Thyroid gland (tissue), 4 donors: ENCODE results near the gene MAP3K10. TPM values are rescaled to one million over a fixed set of nuclear protein-coding genes. Genes with fewer than 3 reads are reported as not detected.

Experiments
- DNase-seq, 2 donors: peaks; one replicate each; pipeline ENCODE4 v3.0.0-alpha.2; 2019
- H3K27ac ChIP-seq, 3 donors: fragments of 200-600 bp; sonication (generic); 1 replicate in 2 of 3; 2 replicates in 1 of 3; pipeline ENCODE4 v1.5.1; 2016 to 2019; ENCODE audit warnings: mild to moderate bottlenecking in 1 of 3, moderate library complexity in 1 of 3
- H3K27me3 ChIP-seq: fragments of 200-600 bp; sonication (generic); one replicate; pipeline ENCODE4 v1.5.1; 2019
- H3K36me3 ChIP-seq, 2 donors: fragments of 200-600 bp; sonication (generic); one replicate each; pipeline ENCODE4 v1.5.1; 2016 to 2019
- H3K4me1 ChIP-seq, 2 donors: fragments of 200-600 bp; sonication (generic); one replicate each; pipeline ENCODE4 v1.5.1; 2017 to 2019
- H3K4me3 ChIP-seq, 3 donors: fragments of 200-600 bp; sonication (generic); replicated peaks in 1 of 3; 1 replicate in 2 of 3; 2 replicates in 1 of 3; pipeline ENCODE4 v1.5.1; 2016; ENCODE audit warnings: mild to moderate bottlenecking in 1 of 3
- H3K9me3 ChIP-seq: fragments of 200-600 bp; sonication (generic); one replicate; pipeline ENCODE4 v1.5.1; 2017
- POLR2A ChIP-seq, 2 donors: fragments of 450-650 bp; IDR thresholded peaks; one replicate each; pipeline ENCODE4 v1.6.1; 2017; ENCODE audit warnings: antibody characterized with exemption in 2 of 2, mild to moderate bottlenecking in 2 of 2, moderate library complexity in 1 of 2
- WGBS, 2 donors: methylation state at CpG; one replicate each; pipeline ENCODE4 v1.1.5; 2017; 5-methylcytosine and 5-hydroxymethylcytosine counted together
- intact Hi-C: fragments of 100-400 bp; cut with DNase I; formaldehyde crosslinking; loops from one replicate; pipeline ENCODE4 v1.15.1; 2023
- total RNA-seq, 4 donors: library from RNA; depleted of rRNA; stranded (reverse); fragments of >200 nt; gene quantifications; one replicate each; pipeline ENCODE4 v1.2.3, GENCODE V29; 2016
- TF ChIP-seq, protein P1 (sequence below), 6 experiments: fragments of 200-600 bp in 3 of 6; fragments of 450-650 bp in 3 of 6; sonication (generic) in 3 of 6; IDR thresholded peaks; one replicate each; pipeline ENCODE4 v1.5.1; 2016 to 2019; ENCODE audit warnings: antibody characterized with exemption in 6 of 6, mild to moderate bottlenecking in 2 of 6, inconsistent platforms in 1 of 6, moderate library complexity in 1 of 6

The MAP3K10 gene
- total RNA-seq, 4 donors from 2014 or later, result 9.1 to 19.6 (median 15.9) TPM

DNA sequence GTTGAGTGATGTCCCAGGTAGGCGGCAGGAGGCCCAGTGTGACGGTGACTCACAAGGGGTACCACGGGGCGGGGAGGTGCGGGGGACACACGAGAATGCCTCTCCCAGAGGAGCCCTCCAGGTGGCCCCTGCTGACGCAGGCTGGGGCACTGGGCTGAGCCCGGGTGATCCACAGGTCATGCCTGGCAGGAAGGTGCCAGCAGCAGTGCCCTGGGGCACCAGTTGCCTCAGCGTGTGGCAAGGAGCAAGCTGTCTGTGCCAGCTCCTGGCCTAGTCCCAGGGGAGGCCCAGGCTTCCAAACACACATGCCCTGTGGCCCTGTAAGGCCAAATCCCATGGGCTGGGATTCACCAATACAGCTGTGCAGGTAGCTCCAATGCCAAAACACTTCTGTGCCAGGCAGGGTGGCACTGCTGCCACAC is 65.9 kb downstream of the MAP3K10 start:
- Histone ChIP-seq H3K9me3 (no peaks in the 10 kb centered on the region), H3K27me3 (no peaks in the 10 kb centered on the region), H3K36me3 (peaks cover 17 to 21% of the 10 kb centered on the region in 2 donors), H3K4me3 (no peak overlapping the region), H3K4me1 (peaks cover 58 to 74% of the 10 kb centered on the region in 2 donors), H3K27ac (peak overlapping the region; percentile 80 to 94 (median 93))
- TF ChIP-seq POLR2A (IDR thresholded peaks at IDR 0.05), result peak in 1 of 2 donors; percentile 60
- TF ChIP-seq, protein P1, sequence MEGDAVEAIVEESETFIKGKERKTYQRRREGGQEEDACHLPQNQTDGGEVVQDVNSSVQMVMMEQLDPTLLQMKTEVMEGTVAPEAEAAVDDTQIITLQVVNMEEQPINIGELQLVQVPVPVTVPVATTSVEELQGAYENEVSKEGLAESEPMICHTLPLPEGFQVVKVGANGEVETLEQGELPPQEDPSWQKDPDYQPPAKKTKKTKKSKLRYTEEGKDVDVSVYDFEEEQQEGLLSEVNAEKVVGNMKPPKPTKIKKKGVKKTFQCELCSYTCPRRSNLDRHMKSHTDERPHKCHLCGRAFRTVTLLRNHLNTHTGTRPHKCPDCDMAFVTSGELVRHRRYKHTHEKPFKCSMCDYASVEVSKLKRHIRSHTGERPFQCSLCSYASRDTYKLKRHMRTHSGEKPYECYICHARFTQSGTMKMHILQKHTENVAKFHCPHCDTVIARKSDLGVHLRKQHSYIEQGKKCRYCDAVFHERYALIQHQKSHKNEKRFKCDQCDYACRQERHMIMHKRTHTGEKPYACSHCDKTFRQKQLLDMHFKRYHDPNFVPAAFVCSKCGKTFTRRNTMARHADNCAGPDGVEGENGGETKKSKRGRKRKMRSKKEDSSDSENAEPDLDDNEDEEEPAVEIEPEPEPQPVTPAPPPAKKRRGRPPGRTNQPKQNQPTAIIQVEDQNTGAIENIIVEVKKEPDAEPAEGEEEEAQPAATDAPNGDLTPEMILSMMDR (IDR thresholded peaks at IDR 0.05), result no peak
- DNase-seq, result peak; percentile 100
- 27 to 58% methylated on average over 8 to 9 of the region's 9 CpGs for WGBS, 2 donors
- intact Hi-C loops, result no loop called here

DNA sequence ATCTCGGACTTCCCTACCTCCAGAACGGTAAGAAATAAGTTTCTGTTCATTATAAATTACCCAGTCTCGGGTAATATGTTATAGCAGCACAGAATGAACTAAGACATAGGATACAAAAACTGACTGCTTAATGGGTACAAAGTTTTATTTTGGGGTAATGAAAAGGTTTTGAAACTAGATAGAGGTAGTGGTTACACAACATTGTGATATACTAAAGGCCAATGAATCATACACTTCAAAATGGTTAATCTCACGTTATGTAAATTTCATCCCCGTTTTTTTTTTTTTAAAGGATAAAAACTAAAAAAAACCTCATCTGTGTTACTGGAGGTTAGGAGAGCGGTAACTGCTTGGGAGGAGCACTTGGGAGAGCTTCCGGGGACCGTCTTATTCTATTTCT is 70.4 kb downstream of the MAP3K10 start:
- Histone ChIP-seq H3K4me3 (no peak overlapping the region), H3K27ac (peak overlapping the region in 2 of 3 donors; percentile 92 to 97), H3K27me3 (no peaks in the 10 kb centered on the region), H3K36me3 (peaks cover 1 to 9% of the 10 kb centered on the region in 2 donors), H3K9me3 (no peaks in the 10 kb centered on the region), H3K4me1 (peaks cover 59 to 70% of the 10 kb centered on the region in 2 donors)
- no peak for DNase-seq
- TF ChIP-seq, protein P1 (IDR thresholded peaks at IDR 0.05), result no peak
- no peak for TF ChIP-seq POLR2A (IDR thresholded peaks at IDR 0.05)
- intact Hi-C loops, result no loop called here
- 85 to 89% methylated on average over 8 of the region's 8 CpGs for WGBS, 2 donors

DNA sequence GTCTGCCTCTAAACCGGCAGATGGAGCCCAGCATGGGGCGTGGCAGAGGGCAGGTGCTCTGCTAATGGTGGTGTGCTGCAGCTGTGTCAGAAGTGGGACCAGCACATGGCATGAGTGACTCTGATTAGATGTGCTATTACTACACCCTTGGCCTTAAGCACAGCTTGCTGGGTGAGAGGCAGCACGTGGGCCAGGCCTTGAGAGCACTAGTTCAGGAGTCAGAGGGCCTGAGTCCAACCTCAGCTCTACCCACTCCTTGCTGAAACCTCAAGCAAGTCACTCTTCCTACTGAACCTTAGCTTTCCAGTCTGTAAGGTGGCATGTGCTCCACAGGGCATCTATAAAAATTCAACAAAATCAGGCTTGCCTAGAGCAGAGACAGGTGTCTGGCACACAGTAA is 71.2 kb downstream of the MAP3K10 start:
- intact Hi-C loops, result no loop called here
- peak overlapping the region in 2 of 3 donors; percentile 92 to 97 for H3K27ac ChIP-seq
- TF ChIP-seq, protein P1 (IDR thresholded peaks at IDR 0.05), result no peak
- no peak for TF ChIP-seq POLR2A (IDR thresholded peaks at IDR 0.05)
- WGBS, 2 donors, result 87 to 95% methylated on average over 3 of the region's 3 CpGs
- no peak overlapping the region for H3K4me3 ChIP-seq
- H3K36me3 ChIP-seq, result peaks cover 0 to 9% of the 10 kb centered on the region in 2 donors
- DNase-seq, result no peak
- no peaks in the 10 kb centered on the region for H3K9me3 ChIP-seq
- no peaks in the 10 kb centered on the region for H3K27me3 ChIP-seq
- peaks cover 60 to 73% of the 10 kb centered on the region in 2 donors for H3K4me1 ChIP-seq

DNA sequence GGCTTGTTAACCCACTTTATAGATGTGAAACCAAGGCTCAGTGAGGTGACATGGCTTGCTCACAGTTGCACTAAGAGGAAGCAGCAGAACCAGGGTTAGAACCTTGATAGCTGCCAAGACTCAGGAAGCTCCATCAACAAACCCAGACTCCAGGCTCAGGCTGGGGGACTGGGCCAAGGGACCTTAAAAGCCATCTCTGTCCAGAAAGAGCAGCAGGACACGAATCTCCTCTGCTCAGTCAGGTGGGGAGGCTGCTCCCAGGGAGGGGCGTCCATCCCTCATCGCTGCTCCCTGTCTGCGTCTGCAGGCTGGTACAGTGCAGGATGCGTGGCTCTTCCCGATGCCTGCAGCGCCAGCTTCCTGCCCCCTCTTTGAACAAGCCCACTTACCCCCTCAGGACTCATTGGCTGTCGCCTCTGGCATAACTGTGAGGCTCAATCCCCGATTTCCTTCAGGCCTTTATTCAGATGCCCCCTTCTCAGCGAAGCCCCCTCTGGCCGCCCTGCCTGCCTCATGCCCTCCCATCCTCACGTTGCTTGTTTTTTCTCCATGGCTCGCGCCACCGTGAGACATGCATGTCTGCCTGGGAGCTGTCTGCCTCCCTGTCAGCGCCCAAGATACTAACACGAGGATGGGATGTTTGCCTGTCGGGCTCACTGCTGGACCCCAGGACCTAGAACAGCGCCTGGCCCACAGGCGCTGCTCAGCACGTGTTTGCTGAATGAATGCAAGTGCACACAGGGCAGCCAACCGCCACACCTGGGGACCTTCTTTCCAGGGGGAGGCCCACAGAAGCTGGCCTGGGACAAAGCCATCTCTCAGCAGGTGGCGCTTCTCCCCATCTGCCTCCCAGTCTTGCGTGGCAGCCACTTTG is 72.5 kb downstream of the MAP3K10 start:
- WGBS, 2 donors, result 69 to 86% methylated on average over 18 to 22 of the region's 24 CpGs
- Histone ChIP-seq H3K4me3 (no peak overlapping the region), H3K9me3 (no peaks in the 10 kb centered on the region), H3K4me1 (peaks cover 63 to 76% of the 10 kb centered on the region in 2 donors), H3K27me3 (no peaks in the 10 kb centered on the region), H3K27ac (peak overlapping the region; percentile 88 to 97 (median 92)), H3K36me3 (peaks cover 0 to 9% of the 10 kb centered on the region in 2 donors)
- DNase-seq, result peak in 1 of 2 donors; percentile 44
- no peak for TF ChIP-seq POLR2A (IDR thresholded peaks at IDR 0.05)
- TF ChIP-seq, protein P1 (IDR thresholded peaks at IDR 0.05), result no peak
- intact Hi-C loops, result no loop called here
